ENCODE data around the gene C5orf52.
A peak's percentile ranks its signal among the peaks of the same experiment; 100 is the strongest.
"Not testable (repeated sequence)": the region's sequence is repeated elsewhere in the genome, so short reads cannot be mapped to it uniquely, and the experiment has no call there.

The C5orf52 gene

DNA sequence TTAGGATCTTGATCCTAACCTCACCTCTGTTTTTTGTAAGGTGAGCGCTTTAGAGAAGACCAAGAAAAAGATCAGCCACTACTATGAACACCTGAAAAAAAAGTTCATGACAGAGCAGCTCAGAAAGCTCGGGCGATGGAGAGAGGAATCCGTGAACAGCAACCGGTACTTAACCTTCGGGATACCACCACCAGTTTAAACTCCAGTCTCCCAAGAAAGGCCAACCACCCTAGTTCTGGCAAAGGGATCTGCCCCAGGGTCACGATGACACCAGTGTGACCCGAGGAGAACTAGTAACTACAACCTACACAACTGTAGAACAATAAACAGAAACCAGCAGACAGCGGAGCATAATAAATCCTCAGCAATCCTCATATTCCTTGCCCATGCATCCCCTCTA is 8.5 kb downstream of the C5orf52 start:
- no peak for DNase-seq

GRCh38 chr5:157680239-157680638 is 8.9 kb downstream of the C5orf52 start:
- no peak for DNase-seq

DNA sequence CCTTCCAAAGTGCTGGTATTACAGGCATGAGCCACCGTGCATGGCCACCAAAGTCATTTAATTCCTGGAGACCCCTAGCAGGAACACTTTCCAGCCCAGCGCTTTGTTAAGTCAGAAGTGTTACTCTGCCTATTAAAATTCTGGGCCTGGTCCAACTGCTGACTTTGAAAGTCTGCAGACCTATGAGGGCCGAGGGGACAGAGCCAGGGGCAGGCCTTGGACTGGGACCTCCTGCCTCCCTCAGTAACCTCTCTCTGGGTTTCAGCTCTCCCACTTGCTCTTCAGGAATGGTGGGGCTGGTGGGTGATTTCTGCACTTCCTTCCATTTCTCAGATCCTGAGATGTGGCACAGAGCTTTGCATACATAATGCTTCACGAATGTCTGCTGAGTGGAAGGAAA is 9.7 kb downstream of the C5orf52 start:
- DNase-seq = no peak

GRCh38 chr5:157682257-157682656 is 10.9 kb downstream of the C5orf52 start:
- DNase-seq = no peak

GRCh38 chr5:157686276-157687197 is 15.2 kb downstream of the C5orf52 start:
- DNase-seq = not testable (repeated sequence)

DNA sequence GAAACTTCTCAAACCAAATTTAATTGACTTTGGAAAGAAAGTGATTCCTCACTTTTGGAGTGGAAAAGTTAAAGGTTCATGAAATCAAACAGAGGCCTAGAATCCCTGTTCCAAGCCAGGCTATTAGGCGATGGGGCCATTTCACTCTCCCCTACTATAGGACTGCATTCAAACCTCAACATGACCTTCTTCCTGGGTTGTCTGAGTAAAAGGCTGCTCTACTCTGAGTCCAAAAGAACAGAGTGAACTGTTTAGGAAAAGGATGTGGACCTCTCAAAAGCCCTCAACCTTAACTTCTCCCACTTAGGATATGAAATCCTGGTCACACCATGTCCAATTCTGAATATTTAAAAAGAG is 15.8 kb downstream of the C5orf52 start:
- no peak for DNase-seq

- peak in 1 of 2 donors; percentile 47 for DNase-seq
Measured at GRCh38 chr5:157689942-157690689, 18.8 kb downstream of the C5orf52 start.

- DNase-seq = no peak
Measured at GRCh38 chr5:157690690-157691433, 19.5 kb downstream of the C5orf52 start.

DNA sequence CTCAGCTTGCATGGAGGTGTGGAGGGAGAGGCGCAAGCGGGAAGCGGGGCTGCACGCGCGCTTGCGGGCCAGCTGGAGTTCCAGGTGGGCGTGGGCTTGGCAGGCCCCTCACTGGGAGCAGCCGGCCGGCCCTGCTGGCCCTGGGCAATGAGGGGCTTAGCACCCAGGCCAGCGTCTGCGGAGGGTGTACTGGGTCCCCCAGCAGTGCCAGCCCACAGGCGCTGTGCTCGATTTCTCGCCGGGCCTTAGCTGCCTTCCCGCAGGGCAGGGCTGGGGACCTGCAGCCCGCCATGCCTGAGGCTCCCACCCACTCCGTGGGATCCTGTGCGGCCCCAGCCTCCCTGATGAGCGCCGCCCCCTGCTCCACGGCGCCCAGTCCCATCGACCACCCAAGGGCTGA is 22.5 kb downstream of the C5orf52 start:
- not testable (repeated sequence) for DNase-seq

DNA sequence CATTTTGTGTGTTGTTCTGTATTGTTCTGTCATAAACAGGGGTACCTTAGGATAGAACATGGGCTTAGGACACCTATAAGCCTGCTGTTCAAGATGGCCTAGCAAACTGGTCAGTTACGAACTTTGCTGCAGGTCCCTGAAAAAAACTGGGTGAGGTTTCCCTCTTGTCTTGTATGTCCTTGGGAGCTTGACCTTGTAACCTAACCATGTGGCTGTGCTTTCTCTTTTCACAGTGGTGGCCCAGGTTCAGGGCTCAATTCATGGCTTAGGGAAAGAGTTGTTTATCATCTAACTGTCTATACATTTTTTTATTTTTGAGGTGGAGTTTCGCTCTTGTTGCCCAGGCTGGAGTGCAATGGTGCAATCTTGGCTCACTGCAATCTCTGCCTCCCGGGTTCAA is 24.8 kb downstream of the C5orf52 start:
- DNase-seq = not testable (repeated sequence)

- not testable (repeated sequence) for DNase-seq
Measured at GRCh38 chr5:157698674-157699073, 27.3 kb downstream of the C5orf52 start.

DNA sequence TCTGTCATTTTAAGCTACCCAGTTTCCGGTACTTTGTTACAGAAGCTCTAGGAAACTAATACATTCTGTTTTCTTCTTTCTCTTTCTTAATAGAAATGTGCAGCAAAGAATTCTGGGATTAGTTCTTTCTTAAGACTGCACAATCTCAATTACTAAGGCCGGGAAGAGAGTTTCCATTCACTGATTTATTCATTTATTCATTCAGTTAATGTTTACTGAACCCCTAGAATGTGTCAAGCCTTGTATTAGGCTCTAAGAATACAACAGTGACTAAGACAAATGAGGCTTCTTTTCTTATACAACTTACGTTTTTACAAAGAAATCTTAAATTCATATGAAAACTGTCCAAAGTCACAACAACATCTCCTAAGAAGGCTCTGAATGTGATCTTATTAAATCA is 32.4 kb downstream of the C5orf52 start:
- DNase-seq = no peak

GRCh38 chr5:157708866-157709265 is 37.5 kb downstream of the C5orf52 start:
- DNase-seq = no peak

DNA sequence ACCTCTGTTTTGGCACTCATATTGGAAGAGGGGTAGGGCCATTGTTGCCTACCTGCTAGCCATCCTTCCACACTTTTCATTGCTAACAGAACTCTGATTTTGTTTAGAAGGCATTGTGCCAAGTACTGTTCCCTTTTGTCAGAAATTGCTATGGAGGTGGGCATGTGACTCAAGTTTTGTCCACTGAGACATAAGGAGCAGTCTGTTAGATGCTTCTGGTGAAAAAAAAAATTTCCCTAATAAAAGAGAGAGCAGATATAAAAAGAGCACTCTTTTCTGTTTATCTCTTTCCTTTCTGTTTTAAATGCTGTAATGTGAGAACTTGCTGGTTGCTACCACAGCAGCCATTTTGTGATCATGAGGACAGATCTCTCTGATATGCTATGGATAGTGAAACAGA is 38.0 kb downstream of the C5orf52 start:
- no peak for DNase-seq

DNA sequence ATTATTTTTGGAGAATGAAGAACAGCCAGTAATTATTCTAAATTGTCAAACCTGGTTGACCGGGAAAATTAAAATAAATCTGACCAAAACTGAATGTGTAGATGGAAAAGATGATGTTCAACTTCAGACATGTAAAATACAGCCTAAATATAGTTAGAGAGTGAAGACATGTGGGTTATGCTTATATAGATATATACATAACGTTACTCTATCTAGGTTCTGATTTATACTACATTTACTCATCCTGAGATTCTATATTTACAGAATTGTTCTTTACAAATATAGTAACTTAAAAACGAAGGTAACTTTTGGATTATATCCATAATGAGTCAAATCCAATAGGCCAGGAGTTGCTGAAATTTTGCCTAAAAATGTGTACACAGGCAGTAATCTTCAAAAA is 39.1 kb downstream of the C5orf52 start:
- no peak for DNase-seq

DNA sequence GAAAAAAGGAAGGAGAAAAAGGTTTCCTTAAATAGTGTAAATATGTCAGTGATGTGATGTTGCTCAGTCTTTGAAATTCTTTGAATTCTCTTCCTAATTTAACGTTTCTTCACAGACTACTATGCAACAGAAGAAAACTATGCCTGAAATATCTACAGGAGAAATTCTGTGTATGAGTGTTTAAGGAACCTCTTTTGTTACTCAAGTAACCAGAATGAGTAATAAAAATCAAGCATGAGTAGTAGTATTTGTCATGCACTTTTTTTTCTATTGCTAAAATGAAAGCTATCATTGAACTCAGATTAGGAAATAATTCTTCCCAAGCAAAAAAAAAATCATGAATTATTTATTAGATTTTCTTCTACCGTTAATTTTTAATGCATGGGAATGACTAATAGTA is 39.5 kb downstream of the C5orf52 start:
- DNase-seq = no peak

- no peak for DNase-seq
Measured at GRCh38 chr5:157713830-157714595, 42.7 kb downstream of the C5orf52 start.

DNA sequence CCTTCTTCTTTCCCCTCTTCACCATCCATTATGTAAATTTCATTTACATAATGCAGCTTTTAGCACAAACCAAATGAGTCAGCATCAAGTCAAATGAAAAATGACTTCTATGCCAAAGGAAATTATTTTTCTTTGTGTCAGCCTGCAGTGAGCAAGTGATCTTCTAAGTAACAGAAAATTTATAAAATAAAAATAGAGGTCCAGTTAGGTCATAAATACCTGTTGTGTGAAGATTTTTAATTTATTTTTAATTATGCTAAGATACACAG is 43.2 kb downstream of the C5orf52 start:
- no peak for DNase-seq

GRCh38 chr5:157718519-157718918 is 47.2 kb downstream of the C5orf52 start:
- DNase-seq = no peak

DNA sequence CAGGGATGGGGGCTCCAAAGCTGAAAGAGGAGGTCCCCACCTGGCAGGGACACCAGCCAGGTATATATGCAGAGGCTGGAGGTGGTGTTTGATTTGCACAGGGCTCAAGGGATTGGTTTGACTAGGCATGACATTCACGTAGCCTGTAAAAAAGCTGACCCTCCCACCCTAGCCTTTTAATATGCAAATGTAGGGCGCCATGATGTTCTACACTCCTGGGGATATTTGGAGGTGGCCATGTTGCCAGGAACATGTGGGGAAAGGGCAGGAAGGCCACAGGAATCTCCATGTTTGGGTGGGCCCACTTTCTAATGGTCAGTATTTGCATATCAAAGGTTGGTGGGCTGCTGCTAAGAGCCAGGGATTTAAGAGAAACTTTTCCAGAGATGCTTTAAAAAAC is 47.9 kb downstream of the C5orf52 start:
- no peak for DNase-seq

- no peak for DNase-seq
Measured at GRCh38 chr5:157721159-157721558, 49.8 kb downstream of the C5orf52 start.

DNA sequence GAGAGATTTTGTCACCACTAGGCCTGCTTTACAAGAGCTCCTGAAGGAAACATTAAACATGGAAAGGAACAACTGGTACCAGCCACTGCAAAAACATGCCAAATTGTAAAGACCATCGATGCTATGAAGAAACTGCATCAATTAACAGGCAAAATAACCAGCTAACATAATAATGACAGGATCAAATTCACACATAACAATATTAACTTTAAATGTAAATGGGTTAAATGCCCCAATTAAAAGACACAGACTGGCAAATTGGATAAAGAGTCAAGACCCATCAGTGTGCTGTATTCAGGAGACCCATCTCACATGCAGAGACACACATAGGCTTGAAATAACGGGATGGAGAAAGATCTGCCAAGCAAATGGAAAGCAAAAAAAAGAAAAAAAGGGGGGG is 51.6 kb downstream of the C5orf52 start:
- DNase-seq = not testable (repeated sequence)

- DNase-seq = not testable (repeated sequence)
Measured at GRCh38 chr5:157726607-157727006, 55.3 kb downstream of the C5orf52 start.
